Thyroid gland (tissue), 4 donors: ENCODE data around the gene SLC25A21.

Source experiments
- CTCF ChIP-seq, 6 experiments: fragments of 200-600 bp in 3 of 6; fragments of 450-650 bp in 3 of 6; sonication (generic) in 3 of 6; IDR thresholded peaks; one replicate each; pipeline ENCODE4 v1.5.1; 2016 to 2019; ENCODE audit warnings: antibody characterized with exemption in 6 of 6, mild to moderate bottlenecking in 2 of 6, inconsistent platforms in 1 of 6, moderate library complexity in 1 of 6
- POLR2A ChIP-seq, 2 donors: fragments of 450-650 bp; IDR thresholded peaks; one replicate each; pipeline ENCODE4 v1.6.1; 2017; ENCODE audit warnings: antibody characterized with exemption in 2 of 2, mild to moderate bottlenecking in 2 of 2, moderate library complexity in 1 of 2

- TF ChIP-seq POLR2A (IDR thresholded peaks at IDR 0.05): no peak
- TF ChIP-seq CTCF (IDR thresholded peaks at IDR 0.05): no peak
Measured at GRCh38 chr14:36910578-36910977, 261.8 kb downstream of the SLC25A21 start.
